ENCODE measurements around the gene LIPH. TPM values are rescaled to one million over a fixed set of nuclear protein-coding genes. Genes with fewer than 3 reads are reported as not detected.

Gene LIPH
- total RNA-seq, 4 donors from 2014 or later = 0.06 to 0.34 TPM; not detected in 2

DNA sequence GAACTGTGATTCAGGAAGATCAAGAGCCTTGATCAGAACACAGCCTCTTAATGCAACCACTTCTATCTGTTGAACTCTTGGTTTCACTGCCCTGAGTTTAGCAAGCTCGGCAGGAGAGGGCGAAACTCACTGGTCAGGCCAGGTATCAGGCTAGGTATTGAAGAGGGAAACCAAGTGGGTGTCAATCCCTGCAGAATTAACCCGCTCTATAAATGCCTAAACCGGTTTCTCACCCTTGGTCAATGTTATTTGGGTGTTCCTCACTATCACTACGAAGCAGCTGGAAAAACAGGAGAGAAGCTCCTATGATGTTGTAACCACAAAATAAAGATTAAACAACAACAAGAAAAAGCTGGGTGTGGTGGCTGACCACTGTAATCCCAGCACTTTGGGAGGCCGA is 23.9 kb downstream of the LIPH start:
- TF ChIP-seq EP300 (IDR thresholded peaks at IDR 0.05) (no peak), CTCF (IDR thresholded peaks at IDR 0.05) (no peak), POLR2A (IDR thresholded peaks at IDR 0.05; ENCODE audit: low read depth) (no peak), POLR2AphosphoS5 (IDR thresholded peaks at IDR 0.05) (no peak)

GRCh38 chr3:185527364-185527763 is 25.0 kb downstream of the LIPH start:
- TF ChIP-seq POLR2AphosphoS5 (IDR thresholded peaks at IDR 0.05) = no peak
- no peak for TF ChIP-seq CTCF (IDR thresholded peaks at IDR 0.05)
- no peak for TF ChIP-seq POLR2A (IDR thresholded peaks at IDR 0.05; ENCODE audit: low read depth)
- TF ChIP-seq EP300 (IDR thresholded peaks at IDR 0.05) = no peak
- Histone ChIP-seq H3K27ac (replicated peaks in 1 of 4) (no peak overlapping the region), H3K36me3 (no peaks in the 10 kb centered on the region), H3K4me1 (no peaks in the 10 kb centered on the region), H3K27me3 (peaks cover 0 to 23% (median 0%) of the 10 kb centered on the region in 4 donors), H3K9me3 (no peaks in the 10 kb centered on the region), H3K4me3 (no peak overlapping the region)
- DNase-seq (ENCODE audit: extremely low spot score) = no peak
- WGBS = 73% methylated on average over 6 of the region's 9 CpGs
- intact Hi-C loops (cut with DNase I) = no loop called here

More for the DNA sequence above, 23.9 kb downstream of the LIPH start:
- no peak overlapping the region for H3K4me3 ChIP-seq
- intact Hi-C loops (cut with DNase I) = no loop called here
- H3K27ac ChIP-seq (replicated peaks in 1 of 4) = no peak overlapping the region
- no peak for DNase-seq (ENCODE audit: extremely low spot score)
- H3K4me1 ChIP-seq = no peaks in the 10 kb centered on the region
- no peaks in the 10 kb centered on the region for H3K9me3 ChIP-seq
- 89% methylated on average over 6 of the region's 6 CpGs for WGBS
- H3K36me3 ChIP-seq = no peaks in the 10 kb centered on the region
- H3K27me3 ChIP-seq = peaks cover 0 to 21% (median 0%) of the 10 kb centered on the region in 4 donors

- Histone ChIP-seq H3K9me3 (no peaks in the 10 kb centered on the region), H3K27me3 (peaks cover 0 to 25% (median 0%) of the 10 kb centered on the region in 4 donors), H3K4me1 (no peaks in the 10 kb centered on the region), H3K4me3 (no peak overlapping the region), H3K27ac (replicated peaks in 1 of 4) (no peak overlapping the region), H3K36me3 (no peaks in the 10 kb centered on the region)
- TF ChIP-seq POLR2AphosphoS5 (IDR thresholded peaks at IDR 0.05) (no peak), EP300 (IDR thresholded peaks at IDR 0.05) (no peak), CTCF (IDR thresholded peaks at IDR 0.05) (no peak)
- no peak for DNase-seq (ENCODE audit: extremely low spot score)
- intact Hi-C loops (cut with DNase I) = no loop called here
- 97% methylated on average over 2 of the region's 2 CpGs for WGBS
Observed at GRCh38 chr3:185526349-185526951, 25.9 kb downstream of the LIPH start.

- Histone ChIP-seq H3K9me3 (no peaks in the 10 kb centered on the region), H3K27me3 (peaks cover 0 to 39% (median 0%) of the 10 kb centered on the region in 4 donors), H3K36me3 (no peaks in the 10 kb centered on the region), H3K4me1 (no peaks in the 10 kb centered on the region), H3K27ac (replicated peaks in 1 of 4) (no peak overlapping the region), H3K4me3 (no peak overlapping the region)
- intact Hi-C loops (cut with DNase I) = no loop called here
- TF ChIP-seq POLR2A (IDR thresholded peaks at IDR 0.05; ENCODE audit: low read depth) (no peak), POLR2AphosphoS5 (IDR thresholded peaks at IDR 0.05) (no peak), EP300 (IDR thresholded peaks at IDR 0.05) (no peak), CTCF (IDR thresholded peaks at IDR 0.05) (no peak)
- 88% methylated on average over 7 of the region's 7 CpGs for WGBS
- DNase-seq (ENCODE audit: extremely low spot score) = no peak
Observed at GRCh38 chr3:185521349-185522138, 30.8 kb downstream of the LIPH start.

Measured in esophagus muscularis mucosa (tissue), 4 donors.